ENCODE data around the gene PGPEP1. TPM values are rescaled to one million over a fixed set of nuclear protein-coding genes. Genes with fewer than 3 reads are reported as not detected.

The PGPEP1 gene
- total RNA-seq, 2 experiments from 2014 or later, result 24.4 to 25.9 TPM

- POLR2A ChIA-PET, result interaction anchor here (1.2 to 2.2 kb wide), 2 partner anchors 16 to 18 kb away, joined by 3 to 17 read pairs; partner anchors contain the start of gene JUND
- no peaks in the 10 kb centered on the region for H3K9me3 Mint-ChIP-seq
- Histone ChIP-seq H3K9me3 (ENCODE audit: control insufficient read depth in 1 of 2, insufficient read depth in 1 of 2, low read length in 2 of 2) (no peaks in the 10 kb centered on the region), H3K4me3 (ENCODE audit: low read length) (no peak overlapping the region), H3K27ac (ENCODE audit: low read depth in 1 of 2, low read length in 2 of 2) (no peak overlapping the region), H3K36me3 (ENCODE audit: insufficient read depth, low read length) (no peaks in the 10 kb centered on the region), H3K4me1 (ENCODE audit: insufficient read depth, low read length) (peaks cover 50% of the 10 kb centered on the region), H3K27me3 (ENCODE audit: control insufficient read depth in 1 of 2, insufficient read depth in 2 of 2, low read length in 2 of 2) (no peaks in the 10 kb centered on the region)
- H3K36me3 Mint-ChIP-seq (ENCODE audit: low read depth), result no peaks in the 10 kb centered on the region
- H3K27me3 Mint-ChIP-seq, result no peaks in the 10 kb centered on the region
- H3K4me1 Mint-ChIP-seq (ENCODE audit: low read depth), result peaks cover 30% of the 10 kb centered on the region
- CTCF ChIA-PET, result interaction anchor here (1.7 to 2.2 kb wide), 2 partner anchors 16 to 18 kb away, joined by 5 to 7 read pairs; partner anchors contain the start of gene JUND
- TF ChIP-seq, protein P1, sequence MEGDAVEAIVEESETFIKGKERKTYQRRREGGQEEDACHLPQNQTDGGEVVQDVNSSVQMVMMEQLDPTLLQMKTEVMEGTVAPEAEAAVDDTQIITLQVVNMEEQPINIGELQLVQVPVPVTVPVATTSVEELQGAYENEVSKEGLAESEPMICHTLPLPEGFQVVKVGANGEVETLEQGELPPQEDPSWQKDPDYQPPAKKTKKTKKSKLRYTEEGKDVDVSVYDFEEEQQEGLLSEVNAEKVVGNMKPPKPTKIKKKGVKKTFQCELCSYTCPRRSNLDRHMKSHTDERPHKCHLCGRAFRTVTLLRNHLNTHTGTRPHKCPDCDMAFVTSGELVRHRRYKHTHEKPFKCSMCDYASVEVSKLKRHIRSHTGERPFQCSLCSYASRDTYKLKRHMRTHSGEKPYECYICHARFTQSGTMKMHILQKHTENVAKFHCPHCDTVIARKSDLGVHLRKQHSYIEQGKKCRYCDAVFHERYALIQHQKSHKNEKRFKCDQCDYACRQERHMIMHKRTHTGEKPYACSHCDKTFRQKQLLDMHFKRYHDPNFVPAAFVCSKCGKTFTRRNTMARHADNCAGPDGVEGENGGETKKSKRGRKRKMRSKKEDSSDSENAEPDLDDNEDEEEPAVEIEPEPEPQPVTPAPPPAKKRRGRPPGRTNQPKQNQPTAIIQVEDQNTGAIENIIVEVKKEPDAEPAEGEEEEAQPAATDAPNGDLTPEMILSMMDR (IDR thresholded peaks at IDR 0.05), result no peak
- DNase-seq (no peak), ATAC-seq (ENCODE audit: poor library complexity) (no peak)
- H3K27ac Mint-ChIP-seq, result peak overlapping the region; percentile 24
- no peak overlapping the region for H3K4me3 Mint-ChIP-seq
- intact Hi-C loops (cut with DNase I, micrococcal nuclease), result no loop called here
Observed at GRCh38 chr19:18297308-18297707, 43.1 kb upstream of the PGPEP1 start.

DNA sequence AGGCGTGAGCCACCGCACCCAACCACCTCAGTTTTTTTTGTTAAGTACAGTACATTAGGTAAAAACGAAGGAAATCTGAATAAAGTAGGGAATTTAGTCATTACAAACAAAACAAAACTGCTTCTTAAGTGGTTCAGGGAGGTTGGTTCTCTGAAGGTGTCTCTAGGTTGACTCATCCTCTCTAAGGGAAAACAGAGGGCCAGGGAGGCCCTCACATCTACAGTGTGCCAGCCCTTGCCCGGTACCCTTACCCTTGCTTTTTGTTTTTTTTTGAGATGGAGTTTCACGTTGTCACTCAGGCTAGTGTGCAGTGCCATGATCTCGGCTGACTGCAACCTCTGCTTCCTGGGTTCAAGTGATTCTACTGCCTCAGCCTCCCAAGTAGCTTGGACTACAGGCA lies 41.8 kb upstream of the PGPEP1 start:
- POLR2A ChIA-PET, result interaction anchor here (7.8 kb wide), 1 partner anchor 18 kb away, joined by 465 read pairs; the partner anchor contains the start of gene JUND
- H3K4me3 ChIP-seq (ENCODE audit: low read length), result no peak overlapping the region
- H3K27ac Mint-ChIP-seq, result no peak overlapping the region
- ATAC-seq (ENCODE audit: poor library complexity), result no peak
- peaks cover 27% of the 10 kb centered on the region for H3K4me1 Mint-ChIP-seq (ENCODE audit: low read depth)
- H3K36me3 ChIP-seq (ENCODE audit: insufficient read depth, low read length), result no peaks in the 10 kb centered on the region
- peaks cover 50% of the 10 kb centered on the region for H3K4me1 ChIP-seq (ENCODE audit: insufficient read depth, low read length)
- no peaks in the 10 kb centered on the region for H3K9me3 ChIP-seq (ENCODE audit: control insufficient read depth in 1 of 2, insufficient read depth in 1 of 2, low read length in 2 of 2)
- intact Hi-C loops (cut with DNase I, micrococcal nuclease), result no loop called here
- no peak overlapping the region for H3K27ac ChIP-seq (ENCODE audit: low read depth in 1 of 2, low read length in 2 of 2)
- no peaks in the 10 kb centered on the region for H3K27me3 ChIP-seq (ENCODE audit: control insufficient read depth in 1 of 2, insufficient read depth in 2 of 2, low read length in 2 of 2)
- no peak for DNase-seq
- TF ChIP-seq, protein P1 (IDR thresholded peaks at IDR 0.05), result no peak
- no peak overlapping the region for H3K4me3 Mint-ChIP-seq
- H3K9me3 Mint-ChIP-seq, result no peaks in the 10 kb centered on the region
- no peaks in the 10 kb centered on the region for H3K36me3 Mint-ChIP-seq (ENCODE audit: low read depth)
- H3K27me3 Mint-ChIP-seq, result no peaks in the 10 kb centered on the region
- CTCF ChIA-PET, result interaction anchor here (0.9 kb wide), 1 partner anchor 30 kb away, joined by 4 read pairs; no protein-coding TSS in a partner anchor

- peaks cover 27% of the 10 kb centered on the region for H3K4me1 Mint-ChIP-seq (ENCODE audit: low read depth)
- no peak for ATAC-seq (ENCODE audit: poor library complexity)
- no peak overlapping the region for H3K27ac Mint-ChIP-seq
- no peak for DNase-seq
- no peaks in the 10 kb centered on the region for H3K9me3 ChIP-seq (ENCODE audit: control insufficient read depth in 1 of 2, insufficient read depth in 1 of 2, low read length in 2 of 2)
- intact Hi-C loops (cut with DNase I, micrococcal nuclease), result no loop called here
- H3K4me3 ChIP-seq (ENCODE audit: low read length), result no peak overlapping the region
- H3K27ac ChIP-seq (ENCODE audit: low read depth in 1 of 2, low read length in 2 of 2), result no peak overlapping the region
- ChIA-PET POLR2A (interaction anchor here (7.8 kb wide), 1 partner anchor 20 kb away, joined by 465 read pairs; the partner anchor contains the start of gene JUND), CTCF (interaction anchor here (0.9 kb wide), 1 partner anchor 29 kb away, joined by 4 read pairs; no protein-coding TSS in a partner anchor)
- no peaks in the 10 kb centered on the region for H3K36me3 ChIP-seq (ENCODE audit: insufficient read depth, low read length)
- no peaks in the 10 kb centered on the region for H3K27me3 Mint-ChIP-seq
- no peaks in the 10 kb centered on the region for H3K27me3 ChIP-seq (ENCODE audit: control insufficient read depth in 1 of 2, insufficient read depth in 2 of 2, low read length in 2 of 2)
- H3K36me3 Mint-ChIP-seq (ENCODE audit: low read depth), result peaks cover 7% of the 10 kb centered on the region
- TF ChIP-seq, protein P1 (IDR thresholded peaks at IDR 0.05), result no peak
- H3K4me1 ChIP-seq (ENCODE audit: insufficient read depth, low read length), result peaks cover 46% of the 10 kb centered on the region
- no peaks in the 10 kb centered on the region for H3K9me3 Mint-ChIP-seq
- no peak overlapping the region for H3K4me3 Mint-ChIP-seq
Observed at GRCh38 chr19:18299654-18300053, 40.7 kb upstream of the PGPEP1 start.
